HCT116 (cell line): ENCODE measurements around the gene DPYD. TPM values are rescaled to one million over a fixed set of nuclear protein-coding genes. Genes with fewer than 3 reads are reported as not detected.

Source experiments
- ATAC-seq: fragments of 200-7000 bp; cut with Tn5 transposase; 2 replicates; pipeline ENCODE4 v1.9.1; 2020; ENCODE audit warnings: mild to moderate bottlenecking, moderate library complexity
- BruUV-seq: library from RNA; stranded (reverse); fragments of 400-500 nt; replicated peaks from 2 replicates; lab custom pipeline; 2021; lab: Mats Ljungman, UMichigan
- CTCF ChIA-PET: fragments of 300-600 bp; sonication (Branson Sonifier 250); formaldehyde crosslinking; loops from one replicate; lab custom pipeline; 2021; ENCODE audit warnings: antibody characterized with exemption; lab: Charles Lee
- POLR2A ChIA-PET: fragments of 300-600, 350-600 bp; sonication (Branson Sonifier 250); formaldehyde crosslinking; loops from one replicate; lab custom pipeline; 2021; ENCODE audit warnings: antibody characterized with exemption; lab: Charles Lee
- RAD21 ChIA-PET, 2 experiments: fragments of 300-600 bp; sonication (Branson Sonifier 250); formaldehyde crosslinking; loops; one replicate each; lab custom pipeline; 2023; ENCODE audit warnings: low total read pairs in 2 of 2; ENCODE audit not compliant: uncharacterized antibody in 2 of 2, unreplicated experiment in 2 of 2, low non-redundant PET in 1 of 2; lab: Charles Lee
- DNase-seq: peaks from one replicate; pipeline ENCODE4 v3.0.0-alpha.2; 2010; ENCODE audit warnings: low read depth, low spot score
- H2AFZ ChIP-seq: fragments of 200-600 bp; shearing (Covaris generic), sonication (generic); 2 replicates; pipeline ENCODE4 v1.6.1; 2017; ENCODE audit warnings: low read depth, mixed run types, mixed read lengths, antibody characterized with exemption, low read length; ENCODE audit not compliant: poor library complexity, severe bottlenecking
- H3K27ac ChIP-seq: 2 replicates; pipeline ENCODE4 v1.5.1; 2012; ENCODE audit warnings: low read depth, low read length
- H3K27me3 ChIP-seq: fragments of 200-600 bp; sonication (generic); 2 replicates; pipeline ENCODE4 v1.6.1; 2016; ENCODE audit warnings: mixed run types, low read length, mixed read lengths; ENCODE audit not compliant: insufficient read depth
- H3K36me3 ChIP-seq, 2 experiments: fragments of 200-500 bp in 1 of 2; fragments of 200-600 bp in 1 of 2; sonication (Bioruptor generic) in 1 of 2; sonication (generic) in 1 of 2; 2 replicates each; pipeline versions ENCODE4 v1.5.1 to v1.6.1; 2014 to 2016; ENCODE audit warnings: low read length in 2 of 2, inconsistent platforms in 1 of 2, mixed read lengths in 1 of 2, mixed run types in 1 of 2; ENCODE audit not compliant: insufficient read depth in 2 of 2, control insufficient read depth in 1 of 2
- H3K4me1 ChIP-seq, 2 experiments: fragments of 200-600 bp in 1 of 2; sonication (generic) in 1 of 2; 2 replicates each; pipeline versions ENCODE4 v1.5.1 to v1.6.1; 2012 to 2017; ENCODE audit warnings: low read length in 2 of 2, inconsistent platforms in 1 of 2, mild to moderate bottlenecking in 1 of 2, mixed read lengths in 1 of 2, mixed run types in 1 of 2, moderate library complexity in 1 of 2; ENCODE audit not compliant: insufficient read depth in 2 of 2, control insufficient read depth in 1 of 2
- H3K4me2 ChIP-seq: fragments of 200-600 bp; sonication (generic); 2 replicates; pipeline ENCODE4 v1.6.1; 2017; ENCODE audit warnings: mixed run types, low read length, mixed read lengths
- H3K4me3 ChIP-seq, 2 experiments: fragments of 200-600 bp in 1 of 2; sonication (generic) in 1 of 2; replicated peaks in 1 of 2; 2 replicates each; pipeline ENCODE4 v1.5.1; 2011 to 2016; ENCODE audit warnings: low read length in 2 of 2, control low read depth in 1 of 2, low read depth in 1 of 2, mild to moderate bottlenecking in 1 of 2, mixed read lengths in 1 of 2, mixed run types in 1 of 2
- H3K79me2 ChIP-seq: fragments of 200-600 bp; sonication (generic); 2 replicates; pipeline ENCODE4 v1.6.1; 2017; ENCODE audit warnings: mild to moderate bottlenecking, mixed run types, low read length, moderate library complexity, mixed read lengths; ENCODE audit not compliant: insufficient read depth
- H3K9ac ChIP-seq: fragments of 200-600 bp; sonication (generic); 2 replicates; pipeline ENCODE4 v1.6.1; 2016; ENCODE audit warnings: low read length, mixed read lengths
- H3K9me2 ChIP-seq: fragments of 200-600 bp; sonication (generic), shearing (Covaris generic); 2 replicates; pipeline ENCODE4 v1.6.1; 2017; ENCODE audit warnings: mixed run types, mild to moderate bottlenecking, moderate library complexity; ENCODE audit not compliant: insufficient read depth
- H3K9me3 ChIP-seq, 2 experiments: fragments of 200-500 bp in 1 of 2; fragments of 200-600 bp in 1 of 2; sonication (Bioruptor generic) in 1 of 2; sonication (generic) in 1 of 2; 2 replicates each; pipeline ENCODE4 v1.6.1; 2014 to 2017; ENCODE audit warnings: low read length in 2 of 2, mixed read lengths in 2 of 2, inconsistent platforms in 1 of 2, low read depth in 1 of 2, mild to moderate bottlenecking in 1 of 2, mixed run types in 1 of 2, moderate library complexity in 1 of 2; ENCODE audit not compliant: control insufficient read depth in 1 of 2, insufficient read depth in 1 of 2
- H4K20me1 ChIP-seq: fragments of 200-600 bp; sonication (generic), shearing (Covaris generic); 2 replicates; pipeline ENCODE4 v1.6.1; 2017; ENCODE audit warnings: mixed run types, mild to moderate bottlenecking, moderate library complexity; ENCODE audit not compliant: insufficient read depth
- CBX3 ChIP-seq: IDR thresholded peaks from 2 replicates; pipeline ENCODE4 v1.6.1; 2012; ENCODE audit warnings: low read depth
- CEBPB ChIP-seq: IDR thresholded peaks from 2 replicates; pipeline ENCODE4 v1.6.1; 2012; ENCODE audit warnings: low read depth
- EGR1 ChIP-seq: IDR thresholded peaks from 2 replicates; pipeline ENCODE4 v1.6.1; 2012; ENCODE audit warnings: low read depth
- ELF1 ChIP-seq: IDR thresholded peaks from 2 replicates; pipeline ENCODE4 v1.6.1; 2012; ENCODE audit warnings: low read depth, borderline replicate concordance
- EZH2 ChIP-seq: fragments of 200-600 bp; sonication (generic); IDR thresholded peaks from 2 replicates; pipeline ENCODE4 v1.6.1; 2017; ENCODE audit warnings: antibody characterized with exemption, mixed run types
- EZH2phosphoT487 ChIP-seq: fragments of 200-600 bp; IDR thresholded peaks from 2 replicates; pipeline ENCODE4 v1.6.1; 2018; ENCODE audit warnings: antibody characterized with exemption, borderline replicate concordance
- FOSL1 ChIP-seq: IDR thresholded peaks from 2 replicates; pipeline ENCODE4 v1.6.1; 2012; ENCODE audit warnings: low read depth
- JUND ChIP-seq: IDR thresholded peaks from 2 replicates; pipeline ENCODE4 v1.6.1; 2012
- POLR2A ChIP-seq: IDR thresholded peaks from 2 replicates; pipeline ENCODE4 v1.7.0; 2011; ENCODE audit warnings: borderline replicate concordance; ENCODE audit not compliant: insufficient read depth, insufficient read length; ENCODE audit errors: extremely low read depth
- POLR2AphosphoS5 ChIP-seq: IDR thresholded peaks from 2 replicates; pipeline ENCODE4 v1.6.1; 2011; ENCODE audit warnings: mild to moderate bottlenecking, low read depth, low read length, moderate library complexity
- RAD21 ChIP-seq: IDR thresholded peaks from 2 replicates; pipeline ENCODE4 v1.6.1; 2012; ENCODE audit warnings: low read depth, mild to moderate bottlenecking
- SIN3A ChIP-seq: IDR thresholded peaks from 2 replicates; pipeline ENCODE4 v1.6.1; 2012; ENCODE audit warnings: low read depth
- SP1 ChIP-seq: IDR thresholded peaks from 2 replicates; pipeline ENCODE4 v1.6.1; 2012; ENCODE audit warnings: low read depth
- TCF7L2 ChIP-seq: IDR thresholded peaks from 2 replicates; pipeline ENCODE4 v1.7.0; 2011; ENCODE audit warnings: borderline replicate concordance, inconsistent platforms; ENCODE audit not compliant: insufficient read depth, insufficient read length; ENCODE audit errors: extremely low read depth
- YY1 ChIP-seq: IDR thresholded peaks from 2 replicates; pipeline ENCODE4 v1.6.1; 2011; ENCODE audit warnings: low read length, low read depth, moderate library complexity, mild to moderate bottlenecking; ENCODE audit not compliant: insufficient replicate concordance; ENCODE audit errors: extremely low read depth
- ZFX ChIP-seq: fragments of 450-650 bp; IDR thresholded peaks from 2 replicates; pipeline ENCODE4 v1.6.1; 2017
- ZNF274 ChIP-seq: fragments of 200-500 bp; sonication (Bioruptor generic); IDR thresholded peaks from 2 replicates; pipeline ENCODE4 v1.6.1; 2014; ENCODE audit warnings: mild to moderate bottlenecking, low read depth, low read length, inconsistent platforms
- intact Hi-C: fragments of 100-400 bp; cut with micrococcal nuclease; formaldehyde crosslinking; loops from 2 replicates; pipeline ENCODE4 v1.10.0; 2022
- total RNA-seq: library from RNA; stranded (reverse); gene quantifications from one replicate; pipeline ENCODE4 v1.2.1, GENCODE V29; 2021; ENCODE audit not compliant: unreplicated experiment
- TF ChIP-seq, protein P1 (sequence below), 3 experiments: fragments of 200-600 bp in 1 of 3; sonication (generic) in 1 of 3; IDR thresholded peaks in 2 of 3; conservative IDR thresholded peaks in 1 of 3; 2 replicates each; pipeline ENCODE4 v1.5.1; 2012 to 2017; ENCODE audit warnings: low read depth in 2 of 3, low read length in 2 of 3, antibody characterized with exemption in 1 of 3, borderline replicate concordance in 1 of 3, control low read depth in 1 of 3, mild to moderate bottlenecking in 1 of 3, mixed read lengths in 1 of 3, mixed run types in 1 of 3, moderate library complexity in 1 of 3; ENCODE audit not compliant: insufficient read depth in 1 of 3
- TF ChIP-seq, protein P2 (sequence below): IDR thresholded peaks from 2 replicates; pipeline ENCODE4 v1.6.1; 2012
- TF ChIP-seq, protein P3 (sequence below): IDR thresholded peaks from 2 replicates; pipeline ENCODE4 v1.6.1; 2012
- TF ChIP-seq, protein P4 (sequence below): IDR thresholded peaks from 2 replicates; pipeline ENCODE4 v1.6.1; 2011; ENCODE audit warnings: mild to moderate bottlenecking, low read length, moderate library complexity; ENCODE audit not compliant: insufficient replicate concordance; ENCODE audit errors: extremely low read depth

Gene DPYD
- total RNA-seq, 1 experiment from 2014 or later, result 1.7 TPM

DNA sequence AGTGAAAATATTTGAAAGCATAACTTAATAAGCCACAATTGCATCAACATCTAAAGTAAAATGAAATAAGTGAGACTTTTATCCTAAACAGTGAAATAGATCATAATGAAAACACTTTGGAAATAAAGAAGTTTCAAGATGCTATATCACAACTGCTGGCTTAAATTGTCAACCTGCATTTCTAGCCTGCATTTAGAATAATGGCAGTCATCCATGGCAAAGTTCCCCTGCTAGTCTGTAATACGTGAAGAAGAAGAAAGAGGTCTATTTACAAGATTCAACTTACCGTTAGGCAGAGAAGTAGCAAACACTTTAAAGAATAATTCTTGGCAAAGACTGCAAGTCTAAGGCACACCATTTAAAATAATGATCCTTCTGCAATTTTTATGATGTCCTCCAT, 133.6 kb downstream of the DPYD start (continued):
- TF ChIP-seq, protein P1, sequence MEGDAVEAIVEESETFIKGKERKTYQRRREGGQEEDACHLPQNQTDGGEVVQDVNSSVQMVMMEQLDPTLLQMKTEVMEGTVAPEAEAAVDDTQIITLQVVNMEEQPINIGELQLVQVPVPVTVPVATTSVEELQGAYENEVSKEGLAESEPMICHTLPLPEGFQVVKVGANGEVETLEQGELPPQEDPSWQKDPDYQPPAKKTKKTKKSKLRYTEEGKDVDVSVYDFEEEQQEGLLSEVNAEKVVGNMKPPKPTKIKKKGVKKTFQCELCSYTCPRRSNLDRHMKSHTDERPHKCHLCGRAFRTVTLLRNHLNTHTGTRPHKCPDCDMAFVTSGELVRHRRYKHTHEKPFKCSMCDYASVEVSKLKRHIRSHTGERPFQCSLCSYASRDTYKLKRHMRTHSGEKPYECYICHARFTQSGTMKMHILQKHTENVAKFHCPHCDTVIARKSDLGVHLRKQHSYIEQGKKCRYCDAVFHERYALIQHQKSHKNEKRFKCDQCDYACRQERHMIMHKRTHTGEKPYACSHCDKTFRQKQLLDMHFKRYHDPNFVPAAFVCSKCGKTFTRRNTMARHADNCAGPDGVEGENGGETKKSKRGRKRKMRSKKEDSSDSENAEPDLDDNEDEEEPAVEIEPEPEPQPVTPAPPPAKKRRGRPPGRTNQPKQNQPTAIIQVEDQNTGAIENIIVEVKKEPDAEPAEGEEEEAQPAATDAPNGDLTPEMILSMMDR (IDR thresholded peaks at IDR 0.05 in 2 of 3, conservative IDR thresholded peaks at IDR 0.05 in 1 of 3; ENCODE audit: borderline replicate concordance in 1 of 3, insufficient read depth in 1 of 3, low read depth in 2 of 3, low read length in 2 of 3), result no peak
- TF ChIP-seq POLR2A, result no peak
- no peak for TF ChIP-seq ZNF274
- no peak for TF ChIP-seq RAD21

DNA sequence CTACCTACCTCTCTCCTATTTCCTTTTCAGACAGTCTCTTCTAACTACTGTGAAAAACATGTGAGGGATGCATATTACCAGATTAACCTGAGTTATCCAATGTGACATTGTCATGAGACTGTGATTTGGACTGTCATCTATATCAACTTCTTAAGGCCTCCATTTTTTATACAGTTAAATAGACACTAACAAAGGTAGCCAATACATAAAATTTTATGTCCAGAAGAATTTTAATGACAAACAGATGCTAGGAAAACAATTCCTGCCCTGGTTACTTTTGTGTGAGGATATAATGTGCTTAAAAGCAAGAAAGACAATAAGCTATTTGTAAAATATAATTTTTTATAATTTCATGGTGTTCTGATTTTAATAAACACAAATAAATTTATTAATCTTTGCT, 136.2 kb downstream of the DPYD start:
- Histone ChIP-seq H3K36me3 (no peaks in the 10 kb centered on the region), H3K4me1 (no peaks in the 10 kb centered on the region), H3K9me2 (no peaks in the 10 kb centered on the region), H3K27ac (no peak overlapping the region), H3K4me3 (no peak overlapping the region), H3K27me3 (no peaks in the 10 kb centered on the region), H3K9ac (no peak overlapping the region), H2AFZ (no peak overlapping the region), H4K20me1 (no peaks in the 10 kb centered on the region), H3K4me2 (no peak overlapping the region), H3K79me2 (no peaks in the 10 kb centered on the region), H3K9me3 (no peaks in the 10 kb centered on the region)
- no peak for DNase-seq
- POLR2A ChIA-PET, result no interaction called here
- BruUV-seq, result no TSS peak
- no peak for ATAC-seq
- intact Hi-C loops, result no loop called here
- CTCF ChIA-PET, result no interaction called here
- TF ChIP-seq TCF7L2 (no peak), SIN3A (no peak), POLR2AphosphoS5 (no peak), ZFX (no peak), ELF1 (no peak), JUND (no peak), FOSL1 (no peak), RAD21 (no peak), EZH2phosphoT487 (no peak), EZH2 (no peak), CBX3 (no peak), ZNF274 (no peak), SP1 (no peak), YY1 (no peak), CEBPB (no peak), EGR1 (no peak)
- TF ChIP-seq, protein P1 (IDR thresholded peaks at IDR 0.05 in 2 of 3, conservative IDR thresholded peaks at IDR 0.05 in 1 of 3; ENCODE audit: borderline replicate concordance in 1 of 3, insufficient read depth in 1 of 3, low read depth in 2 of 3, low read length in 2 of 3), result no peak
- TF ChIP-seq, protein P2, sequence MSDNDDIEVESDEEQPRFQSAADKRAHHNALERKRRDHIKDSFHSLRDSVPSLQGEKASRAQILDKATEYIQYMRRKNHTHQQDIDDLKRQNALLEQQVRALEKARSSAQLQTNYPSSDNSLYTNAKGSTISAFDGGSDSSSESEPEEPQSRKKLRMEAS, result no peak
- TF ChIP-seq, protein P3, sequence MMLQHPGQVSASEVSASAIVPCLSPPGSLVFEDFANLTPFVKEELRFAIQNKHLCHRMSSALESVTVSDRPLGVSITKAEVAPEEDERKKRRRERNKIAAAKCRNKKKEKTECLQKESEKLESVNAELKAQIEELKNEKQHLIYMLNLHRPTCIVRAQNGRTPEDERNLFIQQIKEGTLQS, result no peak
- TF ChIP-seq, protein P4, sequence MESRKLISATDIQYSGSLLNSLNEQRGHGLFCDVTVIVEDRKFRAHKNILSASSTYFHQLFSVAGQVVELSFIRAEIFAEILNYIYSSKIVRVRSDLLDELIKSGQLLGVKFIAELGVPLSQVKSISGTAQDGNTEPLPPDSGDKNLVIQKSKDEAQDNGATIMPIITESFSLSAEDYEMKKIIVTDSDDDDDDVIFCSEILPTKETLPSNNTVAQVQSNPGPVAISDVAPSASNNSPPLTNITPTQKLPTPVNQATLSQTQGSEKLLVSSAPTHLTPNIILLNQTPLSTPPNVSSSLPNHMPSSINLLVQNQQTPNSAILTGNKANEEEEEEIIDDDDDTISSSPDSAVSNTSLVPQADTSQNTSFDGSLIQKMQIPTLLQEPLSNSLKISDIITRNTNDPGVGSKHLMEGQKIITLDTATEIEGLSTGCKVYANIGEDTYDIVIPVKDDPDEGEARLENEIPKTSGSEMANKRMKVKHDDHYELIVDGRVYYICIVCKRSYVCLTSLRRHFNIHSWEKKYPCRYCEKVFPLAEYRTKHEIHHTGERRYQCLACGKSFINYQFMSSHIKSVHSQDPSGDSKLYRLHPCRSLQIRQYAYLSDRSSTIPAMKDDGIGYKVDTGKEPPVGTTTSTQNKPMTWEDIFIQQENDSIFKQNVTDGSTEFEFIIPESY, result no peak
- TF ChIP-seq, all 23 proteins: peak for 0
- RAD21 ChIA-PET, result no interaction called here
